HepG2 (cell line): ENCODE data around the gene COL25A1. TPM values are rescaled to one million over a fixed set of nuclear protein-coding genes. Genes with fewer than 3 reads are reported as not detected.
A peak's percentile ranks its signal among the peaks of the same experiment; 100 is the strongest.

Experiments
- ATAC-seq: fragments of 200-7000 bp; cut with Tn5 transposase; 3 replicates; pipeline ENCODE4 v1.9.1; 2020; ENCODE audit warnings: mild to moderate bottlenecking, moderate library complexity
- BruUV-seq: library from RNA; stranded (reverse); fragments of 400-500 nt; replicated peaks from 2 replicates; lab custom pipeline; 2021; lab: Mats Ljungman, UMichigan
- CTCF ChIA-PET: fragments of 300-600 bp; formaldehyde crosslinking; extraction: SDS; loops from one replicate; lab custom pipeline; 2021; ENCODE audit warnings: low total read pairs, inconsistent platforms, low intra/inter-chr PET ratio; lab: Yijun Ruan, JAX
- POLR2A ChIA-PET: fragments of 350-600 bp; sonication (Branson Sonifier 250); formaldehyde crosslinking; loops from one replicate; lab custom pipeline; 2020; ENCODE audit warnings: antibody characterized with exemption, inconsistent platforms; lab: Yijun Ruan, JAX
- DNase-seq: peaks from one replicate; pipeline ENCODE4 v3.0.0-alpha.2; 2015; ENCODE audit warnings: low spot score
- FAIRE-seq: peaks from 3 replicates; lab custom pipeline; 2011; peaks lifted over from hg19 to GRCh38; lab: Jason Lieb, UNC
- H2AFZ ChIP-seq: one replicate; pipeline ENCODE4 v1.6.1; 2011; ENCODE audit warnings: low read length, inconsistent platforms
- H3K27ac ChIP-seq: fragments of 300-600 bp; 3 replicates; pipeline ENCODE4 v1.8.0; 2011; ENCODE audit warnings: mixed run types, mild to moderate bottlenecking, mixed read lengths, low read length, inconsistent platforms; ENCODE audit not compliant: insufficient read depth; ENCODE audit errors: extremely low read length
- H3K27me3 ChIP-seq, 2 experiments: fragments of 200-600 bp in 1 of 2; 2 replicates in 1 of 2; 3 replicates in 1 of 2; pipeline versions ENCODE4 v1.6.0 to v1.8.0; 2011; ENCODE audit warnings: low read length in 2 of 2, mild to moderate bottlenecking in 2 of 2, moderate library complexity in 2 of 2, inconsistent platforms in 1 of 2; ENCODE audit not compliant: insufficient read depth in 2 of 2, control insufficient read depth in 1 of 2
- H3K36me3 ChIP-seq, 2 experiments: fragments of 200-600 bp in 1 of 2; replicated peaks in 1 of 2; 2 replicates in 1 of 2; 3 replicates in 1 of 2; pipeline versions ENCODE4 v1.5.1 to v1.8.0; 2011; ENCODE audit warnings: low read length in 2 of 2, inconsistent platforms in 1 of 2; ENCODE audit not compliant: insufficient read depth in 2 of 2, control insufficient read depth in 1 of 2
- H3K4me1 ChIP-seq: 2 replicates; pipeline ENCODE4 v1.5.1; 2012; ENCODE audit warnings: low read length, inconsistent platforms; ENCODE audit not compliant: insufficient read depth
- H3K4me2 ChIP-seq: 2 replicates; pipeline ENCODE4 v1.6.0; 2011; ENCODE audit warnings: low read depth, low read length, inconsistent platforms
- H3K4me3 ChIP-seq, 3 experiments: fragments of 200-600 bp in 1 of 3; sonication (generic), shearing (Covaris generic) in 1 of 3; replicated peaks in 1 of 3; 2 replicates each; pipeline ENCODE4 v1.5.1; 2011 to 2016; ENCODE audit warnings: low read length in 3 of 3, inconsistent platforms in 2 of 3, low read depth in 2 of 3, mild to moderate bottlenecking in 2 of 3, control low read depth in 1 of 3, mixed read lengths in 1 of 3; ENCODE audit not compliant: insufficient read depth in 1 of 3
- H3K79me2 ChIP-seq: one replicate; pipeline ENCODE4 v1.6.1; 2011; ENCODE audit warnings: low read length, inconsistent platforms; ENCODE audit not compliant: insufficient read depth
- H3K9ac ChIP-seq: 2 replicates; pipeline ENCODE4 v1.6.0; 2011; ENCODE audit warnings: mild to moderate bottlenecking, low read depth, low read length, inconsistent platforms; ENCODE audit not compliant: insufficient read depth
- H3K9me3 ChIP-seq: 2 replicates; pipeline ENCODE4 v1.5.1; 2012; ENCODE audit warnings: mild to moderate bottlenecking, low read length
- H4K20me1 ChIP-seq: 2 replicates; pipeline ENCODE4 v1.6.0; 2011; ENCODE audit warnings: inconsistent platforms, mild to moderate bottlenecking, low read length, moderate library complexity; ENCODE audit not compliant: insufficient read depth
- IKZF1 ChIP-seq: fragments of 450-650 bp; IDR thresholded peaks from 2 replicates; pipeline ENCODE4 v1.7.1; 2016
- SRSF9 ChIP-seq: fragments of 200-400 bp; formaldehyde crosslinking; IDR thresholded peaks from 2 replicates; pipeline ENCODE4 v1.6.1; 2018; ENCODE audit warnings: borderline replicate concordance, mild to moderate bottlenecking, low read depth, low read length; ENCODE audit not compliant: insufficient read depth, poor library complexity, severe bottlenecking
- USF2 ChIP-seq, 2 experiments: sonication (generic) in 1 of 2; formaldehyde crosslinking in 1 of 2; IDR thresholded peaks; 2 replicates each; pipeline versions ENCODE4 v1.5.1 to v1.6.1; 2011 to 2020; ENCODE audit warnings: borderline replicate concordance in 1 of 2, low read depth in 1 of 2, low read length in 1 of 2, mild to moderate bottlenecking in 1 of 2, missing genetic modification reagents in 1 of 2, moderate library complexity in 1 of 2
- ZNF274 ChIP-seq: sonication (generic); formaldehyde crosslinking; IDR thresholded peaks from 2 replicates; pipeline ENCODE4 v1.5.1; 2020; ENCODE audit warnings: mild to moderate bottlenecking, missing genetic modification reagents
- ZNF512 ChIP-seq: sonication (generic); formaldehyde crosslinking; IDR thresholded peaks from 2 replicates; pipeline ENCODE4 v1.4.0; 2020; ENCODE audit warnings: mild to moderate bottlenecking, missing genetic modification reagents
- WGBS: methylation state at CpG from one replicate; pipeline ENCODE4 v1.1.6; 2017; ENCODE audit warnings: low lambda C conversion rate; 5-methylcytosine and 5-hydroxymethylcytosine counted together
- in situ Hi-C: cut with HindIII; loops from 2 replicates; pipeline ENCODE4 v1.10.0; 2017; ENCODE audit warnings: low pct_unique_long_range_greater_than_20kb; ENCODE audit not compliant: extremely low pct_ligation_motif_present
- intact Hi-C: fragments of 100-400 bp; cut with micrococcal nuclease; formaldehyde crosslinking; loops from one replicate; pipeline ENCODE4 v1.10.0; 2022; ENCODE audit not compliant: unreplicated experiment
- polyA plus RNA-seq, 8 experiments: library from polyadenylated mRNA; depleted of rRNA in 3 of 8; stranded (reverse) in 7 of 8; unstranded in 1 of 8; fragments of >200 nt; fragmentation: Illumina TruSeq in 4 of 8; extraction: Trizol in 4 of 8; gene quantifications; 2 replicates each; pipeline versions ENCODE4 v1.2.1 to v1.2.3, GENCODE V29; 2011 to 2016; ENCODE audit warnings: low read depth in 4 of 8, missing spikeins in 1 of 8, mixed read lengths in 1 of 8; ENCODE audit not compliant: insufficient read depth in 1 of 8
- total RNA-seq, 5 experiments: library from RNA; depleted of rRNA; stranded (reverse); fragments of >200 nt; fragmentation: Illumina TruSeq; extraction: Trizol; gene quantifications; 2 replicates each; pipeline ENCODE4 v1.2.3, GENCODE V29; 2016; ENCODE audit warnings: low read depth in 1 of 5

The COL25A1 gene
- total and polyA plus RNA-seq, 2 of the 13 experiments (the other 11 are each of a cell fraction or from before 2014, with no cell fraction given), result not detected

- H4K20me1 ChIP-seq, result no peaks in the 10 kb centered on the region
- DNase-seq (no peak), ATAC-seq (no peak), FAIRE-seq (no peak)
- no peak overlapping the region for H3K4me3 ChIP-seq
- H3K79me2 ChIP-seq, result no peaks in the 10 kb centered on the region
- H3K9ac ChIP-seq, result no peak overlapping the region
- POLR2A ChIA-PET, result no interaction called here
- 2% methylated on average over 1 of the region's 1 CpG for WGBS
- no peak overlapping the region for H3K4me2 ChIP-seq
- no peaks in the 10 kb centered on the region for H3K36me3 ChIP-seq
- no peaks in the 10 kb centered on the region for H3K4me1 ChIP-seq
- H3K9me3 ChIP-seq, result no peaks in the 10 kb centered on the region
- no TSS peak for BruUV-seq
- intact Hi-C loops (no loop called here), in situ Hi-C loops (no loop called here)
- TF ChIP-seq ZNF512 (CRISPR knock-in tag) (peak; percentile 90), IKZF1 (0 out of 2 replicates have a peak, but pooled peaks have one; percentile 66), SRSF9 (peak; percentile 29), USF2 (IDR thresholded peaks at IDR 0.05; ENCODE audit: low read depth, low read length) (no peak), USF2 (CRISPR knock-in tag; IDR thresholded peaks at IDR 0.05; ENCODE audit: borderline replicate concordance) (no peak), ZNF274 (CRISPR knock-in tag) (no peak)
- no peak overlapping the region for H3K27ac ChIP-seq
- CTCF ChIA-PET, result no interaction called here
- no peaks in the 10 kb centered on the region; a peak in 1 of 5 replicates for H3K27me3 ChIP-seq
- H2AFZ ChIP-seq, result no peak overlapping the region
These were observed 433.7 kb downstream of the COL25A1 start for GRCh38 chr4:108868606-108869227.
